HepG2 (cell line): ENCODE data around the gene PRELP. TPM values are rescaled to one million over a fixed set of nuclear protein-coding genes. Genes with fewer than 3 reads are reported as not detected.

Experiments used
- ATAC-seq: fragments of 200-7000 bp; cut with Tn5 transposase; 3 replicates; pipeline ENCODE4 v1.9.1; 2020; ENCODE audit warnings: mild to moderate bottlenecking, moderate library complexity
- BruUV-seq: library from RNA; stranded (reverse); fragments of 400-500 nt; replicated peaks from 2 replicates; lab custom pipeline; 2021; lab: Mats Ljungman, UMichigan
- CTCF ChIA-PET: fragments of 300-600 bp; formaldehyde crosslinking; extraction: SDS; loops from one replicate; lab custom pipeline; 2021; ENCODE audit warnings: low total read pairs, inconsistent platforms, low intra/inter-chr PET ratio; lab: Yijun Ruan, JAX
- POLR2A ChIA-PET: fragments of 350-600 bp; sonication (Branson Sonifier 250); formaldehyde crosslinking; loops from one replicate; lab custom pipeline; 2020; ENCODE audit warnings: antibody characterized with exemption, inconsistent platforms; lab: Yijun Ruan, JAX
- DNase-seq: peaks from one replicate; pipeline ENCODE4 v3.0.0-alpha.2; 2015; ENCODE audit warnings: low spot score
- FAIRE-seq: peaks from 3 replicates; lab custom pipeline; 2011; peaks lifted over from hg19 to GRCh38; lab: Jason Lieb, UNC
- H2AFZ ChIP-seq: one replicate; pipeline ENCODE4 v1.6.1; 2011; ENCODE audit warnings: low read length, inconsistent platforms
- H3K27ac ChIP-seq: fragments of 300-600 bp; 3 replicates; pipeline ENCODE4 v1.8.0; 2011; ENCODE audit warnings: mixed run types, mild to moderate bottlenecking, mixed read lengths, low read length, inconsistent platforms; ENCODE audit not compliant: insufficient read depth; ENCODE audit errors: extremely low read length
- H3K27me3 ChIP-seq, 2 experiments: fragments of 200-600 bp in 1 of 2; 2 replicates in 1 of 2; 3 replicates in 1 of 2; pipeline versions ENCODE4 v1.6.0 to v1.8.0; 2011; ENCODE audit warnings: low read length in 2 of 2, mild to moderate bottlenecking in 2 of 2, moderate library complexity in 2 of 2, inconsistent platforms in 1 of 2; ENCODE audit not compliant: insufficient read depth in 2 of 2, control insufficient read depth in 1 of 2
- H3K36me3 ChIP-seq, 2 experiments: fragments of 200-600 bp in 1 of 2; replicated peaks in 1 of 2; 2 replicates in 1 of 2; 3 replicates in 1 of 2; pipeline versions ENCODE4 v1.5.1 to v1.8.0; 2011; ENCODE audit warnings: low read length in 2 of 2, inconsistent platforms in 1 of 2; ENCODE audit not compliant: insufficient read depth in 2 of 2, control insufficient read depth in 1 of 2
- H3K4me1 ChIP-seq: 2 replicates; pipeline ENCODE4 v1.5.1; 2012; ENCODE audit warnings: low read length, inconsistent platforms; ENCODE audit not compliant: insufficient read depth
- H3K4me2 ChIP-seq: 2 replicates; pipeline ENCODE4 v1.6.0; 2011; ENCODE audit warnings: low read depth, low read length, inconsistent platforms
- H3K4me3 ChIP-seq, 3 experiments: fragments of 200-600 bp in 1 of 3; sonication (generic), shearing (Covaris generic) in 1 of 3; replicated peaks in 1 of 3; 2 replicates each; pipeline ENCODE4 v1.5.1; 2011 to 2016; ENCODE audit warnings: low read length in 3 of 3, inconsistent platforms in 2 of 3, low read depth in 2 of 3, mild to moderate bottlenecking in 2 of 3, control low read depth in 1 of 3, mixed read lengths in 1 of 3; ENCODE audit not compliant: insufficient read depth in 1 of 3
- H3K79me2 ChIP-seq: one replicate; pipeline ENCODE4 v1.6.1; 2011; ENCODE audit warnings: low read length, inconsistent platforms; ENCODE audit not compliant: insufficient read depth
- H3K9ac ChIP-seq: 2 replicates; pipeline ENCODE4 v1.6.0; 2011; ENCODE audit warnings: mild to moderate bottlenecking, low read depth, low read length, inconsistent platforms; ENCODE audit not compliant: insufficient read depth
- H3K9me3 ChIP-seq: 2 replicates; pipeline ENCODE4 v1.5.1; 2012; ENCODE audit warnings: mild to moderate bottlenecking, low read length
- H4K20me1 ChIP-seq: 2 replicates; pipeline ENCODE4 v1.6.0; 2011; ENCODE audit warnings: inconsistent platforms, mild to moderate bottlenecking, low read length, moderate library complexity; ENCODE audit not compliant: insufficient read depth
- MYPOP ChIP-seq: sonication (generic); formaldehyde crosslinking; IDR thresholded peaks from 2 replicates; pipeline ENCODE4 v1.8.1; 2023; ENCODE audit warnings: mild to moderate bottlenecking, moderate library complexity, missing genetic modification reagents
- ZNF30 ChIP-seq: sonication (generic); formaldehyde crosslinking; IDR thresholded peaks from 2 replicates; pipeline ENCODE4 v1.5.0; 2020; ENCODE audit warnings: mild to moderate bottlenecking, missing genetic modification reagents
- ZNF737 ChIP-seq: sonication (generic); formaldehyde crosslinking; IDR thresholded peaks from 2 replicates; pipeline ENCODE4 v1.5.0; 2020; ENCODE audit warnings: missing genetic modification reagents, mild to moderate bottlenecking, borderline replicate concordance
- WGBS: methylation state at CpG from one replicate; pipeline ENCODE4 v1.1.6; 2017; ENCODE audit warnings: low lambda C conversion rate; 5-methylcytosine and 5-hydroxymethylcytosine counted together
- in situ Hi-C: cut with HindIII; loops from 2 replicates; pipeline ENCODE4 v1.10.0; 2017; ENCODE audit warnings: low pct_unique_long_range_greater_than_20kb; ENCODE audit not compliant: extremely low pct_ligation_motif_present
- intact Hi-C: fragments of 100-400 bp; cut with micrococcal nuclease; formaldehyde crosslinking; loops from one replicate; pipeline ENCODE4 v1.10.0; 2022; ENCODE audit not compliant: unreplicated experiment
- polyA plus RNA-seq, 8 experiments: library from polyadenylated mRNA; depleted of rRNA in 3 of 8; stranded (reverse) in 7 of 8; unstranded in 1 of 8; fragments of >200 nt; fragmentation: Illumina TruSeq in 4 of 8; extraction: Trizol in 4 of 8; gene quantifications; 2 replicates each; pipeline versions ENCODE4 v1.2.1 to v1.2.3, GENCODE V29; 2011 to 2016; ENCODE audit warnings: low read depth in 4 of 8, missing spikeins in 1 of 8, mixed read lengths in 1 of 8; ENCODE audit not compliant: insufficient read depth in 1 of 8
- total RNA-seq, 5 experiments: library from RNA; depleted of rRNA; stranded (reverse); fragments of >200 nt; fragmentation: Illumina TruSeq; extraction: Trizol; gene quantifications; 2 replicates each; pipeline ENCODE4 v1.2.3, GENCODE V29; 2016; ENCODE audit warnings: low read depth in 1 of 5
- TF ChIP-seq, protein P1 (sequence below): IDR thresholded peaks from 2 replicates; pipeline ENCODE4 v1.6.1; 2016; ENCODE audit warnings: missing biosample characterization, missing genetic modification reagents, low read depth

PRELP gene
- total and polyA plus RNA-seq, 2 of the 13 experiments (the other 11 are each of a cell fraction or from before 2014, with no cell fraction given) = not detected

- Histone ChIP-seq H3K4me2 (no peak overlapping the region), H3K9ac (no peak overlapping the region), H3K9me3 (no peaks in the 10 kb centered on the region), H3K4me3 (no peak overlapping the region), H3K36me3 (no peaks in the 10 kb centered on the region), H4K20me1 (no peaks in the 10 kb centered on the region), H3K4me1 (no peaks in the 10 kb centered on the region), H3K79me2 (no peaks in the 10 kb centered on the region), H3K27me3 (peaks cover 4 to 22% of the 10 kb centered on the region in 2 experiments; a peak in 4 of 5 replicates)
- intact Hi-C loops (no loop called here), in situ Hi-C loops (no loop called here)
- POLR2A ChIA-PET = no interaction called here
- CTCF ChIA-PET = no interaction called here
- TF ChIP-seq, protein P1, sequence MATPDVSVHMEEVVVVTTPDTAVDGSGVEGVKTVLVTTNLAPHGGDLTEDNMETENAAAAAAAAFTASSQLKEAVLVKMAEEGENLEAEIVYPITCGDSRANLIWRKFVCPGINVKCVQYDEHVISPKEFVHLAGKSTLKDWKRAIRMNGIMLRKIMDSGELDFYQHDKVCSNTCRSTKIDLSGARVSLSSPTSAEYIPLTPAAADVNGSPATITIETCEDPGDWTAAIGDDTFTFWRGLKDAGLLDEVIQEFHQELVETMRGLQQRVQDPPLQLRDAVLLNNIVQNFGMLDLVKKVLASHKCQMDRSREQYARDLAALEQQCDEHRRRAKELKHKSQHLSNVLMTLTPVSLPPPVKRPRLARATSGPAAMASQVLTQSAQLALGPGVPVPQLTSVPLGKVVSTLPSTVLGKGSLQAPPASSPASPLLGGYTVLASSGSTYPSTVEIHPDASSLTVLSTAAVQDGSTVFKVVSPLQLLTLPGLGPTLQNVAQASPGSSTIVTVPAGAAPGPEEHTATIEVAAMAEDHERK = no peak
- TF ChIP-seq ZNF30 (CRISPR knock-in tag) = no peak
- no peak for TF ChIP-seq ZNF737 (CRISPR knock-in tag)
- TF ChIP-seq, all 625 proteins: peak for 0
- H3K27ac ChIP-seq = no peak overlapping the region
- no peak overlapping the region for H2AFZ ChIP-seq
- FAIRE-seq = no peak
- BruUV-seq = no TSS peak
- 55% methylated on average over 3 of the region's 3 CpGs for WGBS
- ATAC-seq = no peak
- no peak for DNase-seq
Observed at GRCh38 chr1:203464743-203465142, 10.9 kb upstream of the PRELP start.

GRCh38 chr1:203465146-203465798 is 10.3 kb upstream of the PRELP start:
- WGBS = 9% methylated on average over 11 of the region's 11 CpGs
- no TSS peak for BruUV-seq
- no peaks in the 10 kb centered on the region for H3K4me1 ChIP-seq
- in situ Hi-C loops (no loop called here), intact Hi-C loops (no loop called here)
- H2AFZ ChIP-seq = no peak overlapping the region
- H3K27ac ChIP-seq = no peak overlapping the region
- H3K4me2 ChIP-seq = no peak overlapping the region
- H4K20me1 ChIP-seq = no peaks in the 10 kb centered on the region
- ATAC-seq (no peak), FAIRE-seq (no peak), DNase-seq (no peak)
- no peaks in the 10 kb centered on the region for H3K79me2 ChIP-seq
- H3K9ac ChIP-seq = no peak overlapping the region
- H3K9me3 ChIP-seq = no peaks in the 10 kb centered on the region
- ChIA-PET POLR2A (no interaction called here), CTCF (no interaction called here)
- no peak overlapping the region for H3K4me3 ChIP-seq
- no peaks in the 10 kb centered on the region for H3K36me3 ChIP-seq
- H3K27me3 ChIP-seq = peaks cover 4 to 22% of the 10 kb centered on the region in 2 experiments; a peak in 4 of 5 replicates
- TF ChIP-seq MYPOP (CRISPR knock-in tag) = no peak
